HPDE6-E6E7 (cell line): Measurements from ENCODE around the gene PLK1.
"Not testable (repeated sequence)": the region's sequence is repeated elsewhere in the genome, so short reads cannot be mapped to it uniquely, and the experiment has no call there.

ENCODE experiments used
- DNase-seq: peaks from one replicate; pipeline ENCODE4 v3.0.0; 2011; ENCODE audit warnings: missing footprints; ENCODE audit errors: extremely low spot score

The PLK1 gene

GRCh38 chr16:23678430-23679273 lies at the start of gene PLK1:
Gene PLK1, plus strand, starts transcription at chr16:23678889. Its CDS starts 44 bp downstream, at chr16:23678933.
- peak; percentile 91 for DNase-seq

- DNase-seq = peak; percentile 34
Measured at GRCh38 chr16:23629516-23629915, 49.2 kb upstream of the PLK1 start.

GRCh38 chr16:23631874-23632273 lies 46.8 kb upstream of the PLK1 start:
- not testable (repeated sequence) for DNase-seq

- DNase-seq = no peak
Measured at GRCh38 chr16:23634461-23635036, 44.1 kb upstream of the PLK1 start.

- no peak for DNase-seq
Measured at GRCh38 chr16:23635958-23636357, 42.7 kb upstream of the PLK1 start.

DNA sequence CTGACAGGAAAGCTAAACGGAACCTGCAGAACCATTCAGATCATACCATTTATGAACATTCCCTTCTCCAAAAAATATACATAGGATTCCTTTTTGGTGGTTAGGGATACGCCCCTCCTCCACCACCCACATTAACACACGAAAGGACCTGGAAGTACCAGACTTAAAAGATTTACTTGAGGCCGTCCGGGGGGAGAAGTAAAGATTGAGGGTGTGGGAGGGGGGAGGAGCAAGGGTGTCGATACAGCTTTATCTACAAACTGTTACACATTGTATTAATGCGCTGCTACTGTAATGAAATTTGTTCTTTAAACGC lies 38.1 kb upstream of the PLK1 start:
- DNase-seq = peak; percentile 25

GRCh38 chr16:23640931-23641765 lies 37.5 kb upstream of the PLK1 start, which contains the start of the genes DCTN5 and PALB2:
Gene DCTN5, plus strand, starts transcription at chr16:23641466. Its CDS starts 77 bp downstream, at chr16:23641543.
Gene PALB2, minus strand, starts transcription at chr16:23641310. Its CDS starts 153 bp downstream, at chr16:23641157.
- DNase-seq = peak; percentile 96

DNA sequence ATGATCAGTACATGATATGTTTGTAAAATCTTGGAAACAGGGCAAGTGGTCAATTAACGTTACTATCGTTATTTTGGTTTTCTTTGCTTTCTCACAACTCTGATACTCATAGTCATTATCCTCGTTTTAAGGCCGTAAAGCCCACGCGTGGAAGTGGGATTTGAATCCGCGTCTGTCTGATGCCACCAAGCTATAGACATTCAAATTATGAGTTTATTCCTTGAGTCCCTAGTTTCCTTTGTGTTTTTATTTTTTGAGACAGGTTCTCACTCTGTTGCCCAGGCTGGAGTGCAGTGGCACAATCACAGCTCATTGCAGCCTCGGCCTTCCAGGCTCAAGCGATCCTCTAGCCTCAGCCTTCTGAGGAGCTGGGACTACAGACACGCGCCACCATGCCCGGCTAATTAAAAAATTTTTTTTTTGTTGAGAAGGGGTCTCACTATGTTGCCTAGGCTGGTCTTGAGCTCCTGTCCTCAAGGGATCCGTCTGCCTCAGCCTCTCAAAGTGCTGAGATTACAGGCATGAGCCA lies 36.4 kb upstream of the PLK1 start:
- no peak for DNase-seq

DNA sequence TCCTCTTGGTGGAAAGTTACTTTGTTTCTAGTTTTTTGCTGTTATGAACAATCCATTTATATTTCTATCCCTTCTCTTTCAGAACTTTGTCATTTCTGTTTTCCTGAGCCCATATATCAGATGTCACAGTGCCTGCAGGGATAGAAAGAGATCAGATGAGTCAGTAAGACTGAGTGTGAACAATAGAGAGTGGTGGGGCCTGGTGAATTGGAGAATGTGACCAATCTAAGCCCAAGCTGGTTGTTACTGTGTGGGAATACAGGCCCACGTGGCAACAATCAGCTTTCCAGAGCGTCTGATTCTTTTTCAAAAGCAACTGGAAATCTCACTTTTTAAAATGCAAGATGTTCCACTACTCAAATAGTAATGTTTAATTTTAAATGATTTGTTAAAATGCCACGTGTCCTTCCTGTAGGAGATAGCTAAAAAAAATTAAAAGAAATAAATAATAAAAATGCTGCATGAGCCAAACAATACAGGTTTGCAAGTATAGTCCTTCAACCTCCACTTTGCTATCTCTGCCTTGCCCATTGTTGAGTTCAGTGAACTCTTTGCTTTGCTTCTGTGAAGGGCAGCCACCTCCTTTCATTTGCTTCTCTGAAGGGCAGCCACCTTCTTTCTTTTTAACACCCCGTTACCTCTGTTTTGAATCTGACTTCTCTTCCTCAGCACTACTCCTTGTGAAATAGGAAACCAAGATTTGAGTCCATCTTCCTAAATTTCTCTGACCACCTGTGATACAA lies 27.8 kb upstream of the PLK1 start:
- DNase-seq = peak; percentile 31

DNA sequence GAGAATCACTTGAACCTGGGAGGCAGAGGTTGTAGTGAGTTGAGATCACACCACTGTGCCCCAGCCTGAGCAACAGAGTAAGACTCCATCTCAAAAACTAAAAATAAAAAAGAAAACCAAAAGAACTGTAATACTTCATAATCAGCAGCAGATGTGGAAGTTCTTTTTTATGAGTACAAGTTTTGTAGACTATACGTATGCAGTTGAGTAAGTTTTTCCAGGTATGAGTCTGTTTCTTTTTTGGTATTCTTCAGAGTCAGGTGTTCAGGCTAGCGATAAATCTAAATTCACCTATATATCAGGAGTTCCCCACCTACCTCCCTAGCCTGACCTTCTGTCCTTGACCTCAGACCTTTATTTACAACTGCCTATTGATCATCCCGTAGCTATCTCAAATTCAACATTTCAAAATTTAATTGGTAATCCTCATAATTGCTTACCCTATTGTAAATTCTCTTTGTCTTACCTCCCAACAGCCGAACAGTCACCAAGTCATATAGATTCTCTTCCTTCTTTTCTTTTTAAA lies 26.7 kb upstream of the PLK1 start:
- no peak for DNase-seq

GRCh38 chr16:23663918-23664317 lies 14.8 kb upstream of the PLK1 start:
- no peak for DNase-seq

DNA sequence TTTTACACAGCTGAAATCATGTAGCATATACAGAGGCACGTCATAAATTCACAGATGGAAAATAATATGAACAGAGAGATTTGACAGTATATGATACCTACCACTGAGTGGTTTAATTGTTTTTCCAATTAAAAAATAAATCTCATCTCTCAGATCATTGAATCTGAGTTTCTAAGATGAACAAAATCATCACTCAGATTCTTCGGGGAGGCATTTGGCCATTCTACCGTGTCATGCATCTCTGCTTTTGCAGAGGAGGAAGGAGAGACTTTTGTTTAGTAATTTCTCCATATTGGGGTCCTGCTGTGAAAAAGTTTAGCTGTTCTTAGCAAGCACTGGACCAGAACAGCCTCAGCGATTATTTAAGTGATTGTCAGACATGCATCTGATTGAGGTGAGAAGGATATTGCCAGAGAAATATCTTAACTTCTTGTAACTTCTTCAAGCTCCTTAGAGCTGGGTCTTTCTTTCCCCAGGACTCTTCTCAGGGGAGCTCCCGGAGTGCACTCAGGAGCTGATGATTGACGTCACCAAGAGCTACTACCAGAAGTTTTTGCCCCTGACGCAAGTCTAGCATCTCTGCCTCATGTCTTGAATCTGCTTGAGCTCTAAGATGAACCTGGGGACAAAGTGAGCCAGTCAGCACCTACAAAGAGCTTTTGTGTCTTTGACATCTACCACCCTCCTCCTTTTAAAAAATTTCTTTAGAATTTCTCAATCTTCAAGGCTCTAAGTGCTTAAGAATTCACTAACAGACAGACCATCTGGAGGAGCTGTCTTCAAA lies 11.9 kb upstream of the PLK1 start:
- no peak for DNase-seq

- no peak for DNase-seq
Measured at GRCh38 chr16:23667355-23667659, 11.4 kb upstream of the PLK1 start.

DNA sequence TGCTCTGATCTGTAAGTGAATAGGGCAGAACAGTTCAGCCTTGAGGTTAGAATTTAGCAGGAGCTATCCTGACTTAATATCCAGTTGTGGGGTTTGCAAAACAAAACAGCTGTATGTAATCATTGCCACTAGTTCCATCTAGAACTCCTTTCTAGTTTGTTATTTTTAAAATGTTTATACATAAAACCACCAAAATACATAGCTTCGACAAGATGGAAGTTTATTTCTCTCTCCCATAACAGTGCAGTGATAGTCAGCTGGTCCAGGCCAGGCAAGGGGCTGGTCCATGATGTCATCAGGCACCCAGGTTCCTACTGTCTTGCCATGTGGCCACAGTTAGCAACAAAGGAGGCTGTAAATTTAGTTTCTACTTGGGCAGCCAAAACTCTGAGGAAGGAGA lies 10.5 kb upstream of the PLK1 start:
- no peak for DNase-seq

DNA sequence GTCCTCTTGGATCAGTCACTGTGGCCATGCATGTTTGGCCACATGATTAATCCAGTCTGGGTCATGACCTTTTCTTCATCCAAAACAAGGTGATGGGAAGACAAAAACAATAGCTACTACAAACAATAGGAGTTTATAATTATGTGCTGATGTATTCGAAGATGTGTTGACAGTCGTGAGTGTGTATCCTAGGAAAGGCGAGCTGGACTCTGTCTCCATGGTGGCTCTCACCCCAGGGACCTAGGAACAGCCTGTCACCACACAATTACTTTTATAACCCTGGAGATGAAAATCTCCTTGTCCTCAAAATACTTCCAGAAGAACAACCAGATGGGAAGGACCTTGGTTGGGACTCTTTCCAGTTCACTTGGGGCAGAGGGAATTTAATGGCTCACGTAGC lies 9.8 kb upstream of the PLK1 start:
- no peak for DNase-seq

GRCh38 chr16:23670137-23670776 lies 8.4 kb upstream of the PLK1 start:
- peak; percentile 59 for DNase-seq

GRCh38 chr16:23673971-23674614 lies 4.6 kb upstream of the PLK1 start:
- DNase-seq = no peak

DNA sequence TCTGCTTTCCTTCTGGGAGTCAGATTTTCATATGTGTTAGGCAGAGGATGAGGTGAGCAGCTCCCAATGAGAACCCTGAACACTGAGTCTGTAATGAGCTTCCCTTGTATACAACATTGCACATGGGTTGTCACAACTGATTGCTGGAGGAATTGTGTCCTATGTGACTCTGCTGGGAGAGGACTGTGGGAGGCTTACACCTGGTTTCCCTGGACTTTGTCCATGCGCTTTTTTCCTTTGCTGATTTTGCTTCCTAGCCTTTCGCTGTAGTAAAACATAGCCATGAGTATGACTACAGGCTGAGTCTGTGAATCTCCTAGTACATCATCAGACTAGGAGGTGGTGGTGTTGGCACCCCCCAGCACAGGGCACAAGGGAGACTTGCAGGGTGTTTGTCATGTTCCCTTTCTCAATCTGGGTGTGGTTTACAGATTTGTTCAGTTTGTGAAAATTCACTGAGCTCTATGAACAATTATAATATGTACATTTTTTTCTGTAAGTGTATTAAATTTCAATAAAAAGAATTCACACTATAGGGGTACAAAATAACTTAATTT lies 1.7 kb upstream of the PLK1 start:
- DNase-seq = no peak

DNA sequence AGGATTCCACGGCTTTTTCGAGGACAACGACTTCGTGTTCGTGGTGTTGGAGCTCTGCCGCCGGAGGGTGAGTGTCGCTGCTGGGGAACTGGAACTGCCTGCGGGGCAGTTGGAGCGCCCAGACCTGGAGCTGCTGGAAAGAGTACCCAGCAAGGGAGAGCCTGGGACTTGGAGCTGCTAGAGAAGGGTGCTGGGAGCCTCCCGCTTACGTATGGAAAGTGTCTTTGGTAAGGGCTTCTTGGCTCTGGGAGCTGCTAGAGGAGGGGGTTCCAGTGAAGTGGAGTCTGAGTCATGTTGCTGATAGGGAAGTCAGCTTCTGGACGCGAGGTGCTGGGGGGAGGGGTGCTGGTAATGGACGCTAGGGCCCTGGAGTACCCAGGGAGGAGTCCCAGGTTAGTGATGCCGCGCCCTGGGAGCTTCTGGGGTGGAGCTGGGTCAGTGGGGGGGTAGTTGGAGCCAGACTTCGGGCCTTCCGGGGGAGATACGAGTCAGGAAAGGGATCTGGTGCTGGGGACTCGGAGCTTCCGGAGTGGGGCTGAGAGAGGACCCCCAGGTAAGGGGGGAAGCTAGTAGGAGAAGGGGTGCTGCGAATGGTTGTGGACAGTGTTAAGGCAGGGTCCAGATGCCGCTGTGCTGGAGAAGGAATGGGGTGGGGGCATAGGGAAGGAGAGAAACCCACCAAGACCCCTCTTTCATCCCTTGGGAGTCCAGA lies 741 bp downstream of the PLK1 start:
- peak; percentile 66 for DNase-seq
